HG02884 (cell line): ENCODE measurements around the gene GPALPP1.
A peak's percentile ranks its signal among the peaks of the same experiment; 100 is the strongest.
"Not testable (repeated sequence)": the region's sequence is repeated elsewhere in the genome, so short reads cannot be mapped to it uniquely, and the experiment has no call there.

Experiments used
- ATAC-seq: cut with Tn5 transposase; IDR thresholded peaks from one replicate; pipeline ENCODE4 v1.9.1; 2021; ENCODE audit warnings: mild to moderate bottlenecking, moderate library complexity; ENCODE audit not compliant: unreplicated experiment

Gene GPALPP1

DNA sequence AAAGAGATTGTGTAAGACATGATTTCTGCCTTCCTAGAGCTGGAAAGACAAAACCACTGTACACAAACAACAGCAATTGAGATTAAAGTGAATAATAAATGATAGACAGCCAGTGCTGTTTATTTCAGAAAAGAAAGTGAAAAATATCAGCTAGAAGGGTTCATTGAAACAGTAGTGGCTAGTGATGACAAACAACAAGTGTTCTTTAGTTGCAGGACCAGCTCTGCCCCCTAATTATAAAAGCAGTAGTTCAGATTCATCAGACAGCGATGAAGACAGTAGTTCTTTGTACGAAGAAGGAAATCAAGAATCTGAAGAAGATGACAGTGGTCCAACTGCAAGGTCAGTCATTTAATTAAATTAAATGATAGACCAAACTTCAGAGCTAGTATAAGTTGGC lies 14.8 kb downstream of the GPALPP1 start:
- no peak for ATAC-seq

DNA sequence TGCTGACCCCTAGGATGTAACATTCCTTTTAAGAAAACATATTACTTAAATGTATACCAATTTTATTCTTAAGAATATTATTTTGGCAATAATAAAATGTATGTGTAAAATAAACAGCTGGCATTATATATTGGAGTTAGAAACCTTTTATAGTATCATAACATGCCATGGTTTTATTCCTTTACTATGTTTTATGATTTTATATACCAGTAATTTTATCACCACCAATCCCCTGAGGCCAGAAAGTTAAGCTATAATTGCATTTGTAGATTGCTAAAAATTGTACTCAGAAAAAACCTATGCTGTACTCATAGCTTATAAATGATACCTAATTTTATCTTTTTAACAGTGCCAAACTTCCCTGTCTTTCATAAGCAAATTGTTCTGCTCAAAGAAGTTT lies 17.9 kb downstream of the GPALPP1 start:
- no peak for ATAC-seq

DNA sequence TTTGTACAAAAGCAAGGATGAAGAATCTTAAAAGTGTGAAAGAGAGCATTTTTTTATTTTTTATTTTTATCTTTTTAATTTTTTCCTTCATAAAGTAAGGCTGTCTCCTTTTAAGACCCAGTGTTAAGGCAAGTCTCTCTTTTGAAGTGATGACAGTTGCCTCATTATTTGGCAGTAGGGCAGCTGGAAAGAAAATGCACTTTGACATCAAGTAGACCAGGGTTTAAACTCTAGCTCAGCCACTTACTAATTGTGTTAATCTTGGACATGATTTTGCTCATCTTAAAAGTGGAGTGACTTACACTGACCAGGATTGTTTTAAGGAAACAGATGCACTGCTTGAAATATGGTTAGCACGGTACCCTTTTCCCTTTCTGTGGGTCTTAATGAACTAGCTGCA lies 18.5 kb downstream of the GPALPP1 start:
- ATAC-seq: no peak

DNA sequence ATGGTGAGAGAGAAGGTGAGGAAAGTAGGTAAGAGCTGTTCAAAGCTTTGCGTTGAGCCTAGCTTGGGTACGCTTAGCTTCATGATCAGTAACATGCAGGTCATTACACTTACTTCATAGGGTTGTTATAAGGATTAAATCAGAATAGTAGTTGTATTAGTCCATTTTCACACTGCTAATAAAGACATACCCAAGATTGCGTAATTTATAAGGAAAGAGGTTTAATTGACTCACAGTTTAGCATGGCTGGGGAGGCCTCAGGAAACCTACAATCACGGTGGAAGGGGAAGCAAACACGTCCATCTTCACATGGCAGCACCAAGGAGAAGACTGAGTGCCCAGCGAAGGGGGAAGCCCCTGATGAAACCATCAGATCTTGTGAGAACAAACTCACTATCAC lies 21.9 kb downstream of the GPALPP1 start:
- ATAC-seq: no peak

DNA sequence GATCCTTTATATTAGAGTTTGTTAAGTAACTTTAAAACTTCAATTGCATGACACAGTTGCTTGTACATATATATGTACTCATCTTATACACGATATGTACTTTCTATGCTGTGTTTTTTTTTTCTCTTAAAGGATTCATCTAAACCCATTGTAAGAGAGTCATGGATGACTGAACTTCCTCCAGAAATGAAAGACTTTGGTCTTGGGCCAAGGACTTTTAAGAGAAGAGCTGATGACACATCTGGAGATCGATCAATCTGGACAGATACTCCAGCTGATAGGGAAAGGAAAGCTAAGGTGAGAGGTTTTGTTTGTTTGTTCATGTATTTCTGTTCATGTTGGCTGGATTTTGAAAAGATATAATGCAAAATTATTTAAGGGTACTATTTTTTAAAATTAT lies 26.0 kb downstream of the GPALPP1 start:
- no peak for ATAC-seq

DNA sequence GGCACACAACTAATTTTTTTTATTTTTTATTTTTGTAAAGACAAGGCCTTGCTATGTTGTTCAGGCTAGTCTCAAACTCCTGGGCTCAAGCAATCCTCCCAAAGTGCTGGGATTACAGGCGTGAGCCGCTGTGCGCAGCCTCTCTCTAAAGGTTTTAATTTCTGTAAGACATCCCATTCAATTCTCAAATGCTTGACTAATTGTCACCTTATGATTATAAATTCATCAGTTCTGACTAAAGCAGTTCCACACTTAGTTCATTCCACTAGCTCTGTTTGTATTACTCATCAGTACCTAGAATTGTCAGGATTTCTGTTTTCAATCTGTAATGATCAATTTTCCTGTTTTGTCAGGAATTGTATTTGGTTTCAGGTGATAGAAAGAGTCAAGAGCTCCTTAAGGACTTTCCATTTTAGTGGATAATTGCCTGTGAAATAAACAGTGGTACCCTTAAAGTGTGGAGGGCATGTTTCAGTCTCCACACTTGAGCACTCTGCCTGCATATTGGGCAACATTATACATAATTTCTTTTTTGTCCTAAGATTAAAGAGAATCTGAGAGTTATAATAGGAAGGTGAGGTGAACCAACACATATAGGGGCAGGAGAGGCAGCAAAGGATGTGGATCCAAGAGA lies 27.6 kb downstream of the GPALPP1 start:
- ATAC-seq: no peak

DNA sequence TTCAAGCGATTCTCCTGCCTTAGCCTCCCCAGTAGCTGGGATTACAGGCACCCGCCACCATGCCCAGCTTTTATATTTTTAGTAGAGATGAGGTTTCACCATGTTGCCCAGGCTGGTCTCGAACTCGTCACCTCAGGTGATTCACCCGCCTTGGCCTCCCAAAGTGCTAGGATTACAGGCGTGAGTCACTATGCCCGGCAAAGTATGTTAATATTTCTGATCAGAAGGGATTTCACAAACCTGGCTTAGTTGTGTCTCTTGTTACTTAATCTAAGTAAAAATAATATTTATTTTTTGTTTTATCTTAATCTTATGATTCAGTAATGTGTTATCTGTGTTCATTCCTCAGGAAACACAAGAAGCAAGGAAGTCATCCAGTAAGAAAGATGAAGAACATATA lies 30.6 kb downstream of the GPALPP1 start:
- ATAC-seq: not testable (repeated sequence)

DNA sequence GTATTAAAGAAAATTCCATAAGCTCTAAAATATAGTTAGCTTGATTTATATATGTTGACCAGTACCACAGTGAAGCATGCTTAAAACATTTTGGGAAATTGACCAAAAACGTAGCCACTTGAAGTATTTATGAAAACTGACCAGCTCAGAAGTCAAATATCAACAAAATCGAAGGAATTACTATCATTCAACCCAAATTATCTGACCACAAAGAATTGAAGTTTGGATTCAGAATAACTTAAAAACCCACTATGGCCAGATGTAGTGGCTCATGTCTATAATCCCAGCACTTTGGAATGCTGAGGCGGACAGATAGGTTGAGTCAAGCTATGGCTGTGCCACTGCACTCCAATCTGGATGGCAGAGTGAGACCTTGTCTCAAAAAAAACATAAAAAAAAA lies 31.9 kb downstream of the GPALPP1 start:
- no peak for ATAC-seq

DNA sequence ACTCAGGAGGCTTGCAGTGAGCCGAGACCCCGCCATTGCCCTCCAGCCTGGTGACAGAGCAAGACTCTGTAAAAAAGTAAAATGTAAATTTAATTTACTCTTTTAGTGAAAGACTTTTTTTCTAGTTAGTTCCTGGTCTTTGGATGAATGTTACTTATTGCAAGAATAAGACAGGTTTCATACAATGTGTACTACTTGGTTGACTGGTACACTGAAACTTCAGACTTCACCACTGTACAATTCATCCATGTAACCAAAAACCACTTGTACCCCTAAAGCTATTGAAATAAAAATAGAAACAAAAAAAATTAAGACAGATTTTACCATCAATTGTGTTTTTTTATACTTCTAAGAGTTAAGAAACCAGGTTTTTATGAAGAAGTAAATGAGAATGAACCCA lies 35.5 kb downstream of the GPALPP1 start:
- ATAC-seq: no peak

DNA sequence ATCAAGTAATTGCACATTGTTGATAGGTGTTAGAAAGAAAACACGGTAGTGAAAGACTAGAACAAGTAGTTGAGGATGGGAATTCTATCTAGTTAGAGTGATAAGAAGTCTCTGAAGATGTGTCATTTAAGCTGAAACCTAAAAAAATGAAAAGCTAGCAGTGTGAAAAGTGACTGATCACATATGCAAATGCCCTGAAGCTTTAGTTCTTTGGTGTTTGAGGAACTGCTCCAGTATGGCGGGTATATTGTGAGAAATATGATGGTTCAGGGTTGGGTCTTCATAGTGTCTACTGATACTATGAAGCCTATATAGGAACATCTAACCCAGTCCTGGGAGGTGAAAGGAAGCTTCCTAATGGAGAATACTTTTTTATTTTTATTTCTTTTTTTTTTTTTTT lies 45.0 kb downstream of the GPALPP1 start:
- no peak for ATAC-seq

DNA sequence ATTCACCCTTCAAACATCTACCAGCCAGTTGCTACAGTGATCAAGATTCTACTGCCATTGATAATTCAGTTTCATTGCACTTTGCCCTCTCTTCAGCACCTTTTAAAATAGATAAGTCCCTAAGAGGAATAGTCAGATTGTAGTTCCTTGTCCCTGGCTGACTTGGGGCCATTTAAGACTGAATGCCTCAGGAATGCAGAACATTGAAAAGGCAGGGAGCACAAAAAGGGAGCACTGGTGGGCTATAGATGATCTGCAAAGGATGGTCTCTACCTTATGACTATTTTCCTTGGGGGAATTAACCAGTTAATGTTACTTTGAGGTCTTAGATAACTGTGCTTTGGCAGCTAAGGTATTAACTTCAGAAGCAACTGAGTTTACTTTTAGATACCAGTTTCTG lies 46.9 kb downstream of the GPALPP1 start:
- no peak for ATAC-seq

DNA sequence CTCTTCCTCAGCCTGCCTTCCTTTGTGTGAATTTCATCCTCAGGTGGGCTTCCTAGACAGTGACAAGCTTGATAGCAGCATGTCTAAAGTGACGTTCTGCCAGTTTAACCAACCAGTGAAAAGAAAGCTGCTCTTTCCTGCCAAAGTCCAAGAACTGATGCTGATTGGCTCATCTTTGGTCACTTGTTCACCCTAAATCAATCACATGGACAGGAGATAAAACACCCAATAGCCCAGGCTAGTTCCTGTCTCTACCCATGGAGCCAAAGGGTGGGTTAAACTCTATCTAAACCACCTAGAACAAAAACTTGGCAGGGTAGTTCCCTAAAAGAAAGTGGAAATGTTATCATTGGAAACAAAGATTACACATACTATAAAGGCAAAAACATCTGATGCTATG lies 50.8 kb downstream of the GPALPP1 start:
- no peak for ATAC-seq

DNA sequence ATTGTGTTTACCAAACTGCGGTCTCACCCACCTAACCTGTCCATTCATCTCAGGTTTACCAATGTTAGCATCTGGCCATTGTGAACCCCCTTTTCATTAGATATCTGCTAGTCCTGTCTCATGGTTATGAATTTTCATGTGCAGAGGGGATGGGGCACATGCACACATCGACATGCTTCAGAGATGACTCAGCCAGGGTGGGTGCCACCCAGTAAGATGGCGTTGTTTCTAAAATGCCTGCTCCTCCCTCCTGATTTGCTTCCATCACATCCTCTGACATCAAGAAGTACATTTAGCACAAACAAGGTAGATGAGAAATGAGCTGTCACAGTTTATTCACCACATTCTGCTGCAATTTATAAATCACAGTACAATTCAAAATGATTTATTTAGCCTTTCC lies 51.3 kb downstream of the GPALPP1 start:
- ATAC-seq: no peak

DNA sequence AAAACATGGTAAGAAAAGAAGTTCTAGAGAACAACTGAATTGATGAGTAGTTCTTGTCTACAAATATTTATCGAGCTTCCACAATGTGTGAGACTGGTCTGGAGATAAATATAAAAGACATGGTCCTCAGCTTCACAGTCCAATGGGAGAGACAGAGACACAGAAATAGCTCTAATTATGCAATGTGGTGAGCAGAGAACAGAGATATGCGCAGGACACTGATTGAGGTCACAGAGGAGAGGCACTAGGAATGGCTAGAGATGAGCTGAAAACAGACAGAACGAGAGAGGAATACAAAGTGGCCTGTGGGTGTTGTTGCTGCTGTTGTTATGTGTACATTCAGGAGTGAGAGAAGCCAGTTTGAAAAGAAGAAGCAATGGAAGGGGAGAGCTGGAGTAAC lies 53.2 kb downstream of the GPALPP1 start:
- ATAC-seq: no peak

DNA sequence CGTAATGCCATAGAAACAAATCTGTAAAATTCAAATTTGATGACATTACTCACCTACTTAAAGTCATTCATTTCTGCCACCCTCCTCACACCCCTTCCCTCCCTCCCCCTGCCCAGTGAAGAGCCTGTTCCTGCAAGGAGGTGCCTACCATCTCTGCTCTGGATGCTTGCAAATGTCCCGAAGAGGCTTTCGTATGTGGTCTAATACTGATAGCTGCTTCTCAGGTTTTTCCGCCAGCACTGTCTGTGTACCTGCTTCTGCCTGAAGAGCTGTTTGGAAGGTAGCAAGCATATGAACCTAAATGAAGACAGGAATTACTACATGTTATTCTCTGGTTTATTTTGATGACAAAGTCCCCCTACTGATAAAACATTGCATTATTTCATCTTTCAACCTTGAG lies 57.1 kb downstream of the GPALPP1 start:
- no peak for ATAC-seq

DNA sequence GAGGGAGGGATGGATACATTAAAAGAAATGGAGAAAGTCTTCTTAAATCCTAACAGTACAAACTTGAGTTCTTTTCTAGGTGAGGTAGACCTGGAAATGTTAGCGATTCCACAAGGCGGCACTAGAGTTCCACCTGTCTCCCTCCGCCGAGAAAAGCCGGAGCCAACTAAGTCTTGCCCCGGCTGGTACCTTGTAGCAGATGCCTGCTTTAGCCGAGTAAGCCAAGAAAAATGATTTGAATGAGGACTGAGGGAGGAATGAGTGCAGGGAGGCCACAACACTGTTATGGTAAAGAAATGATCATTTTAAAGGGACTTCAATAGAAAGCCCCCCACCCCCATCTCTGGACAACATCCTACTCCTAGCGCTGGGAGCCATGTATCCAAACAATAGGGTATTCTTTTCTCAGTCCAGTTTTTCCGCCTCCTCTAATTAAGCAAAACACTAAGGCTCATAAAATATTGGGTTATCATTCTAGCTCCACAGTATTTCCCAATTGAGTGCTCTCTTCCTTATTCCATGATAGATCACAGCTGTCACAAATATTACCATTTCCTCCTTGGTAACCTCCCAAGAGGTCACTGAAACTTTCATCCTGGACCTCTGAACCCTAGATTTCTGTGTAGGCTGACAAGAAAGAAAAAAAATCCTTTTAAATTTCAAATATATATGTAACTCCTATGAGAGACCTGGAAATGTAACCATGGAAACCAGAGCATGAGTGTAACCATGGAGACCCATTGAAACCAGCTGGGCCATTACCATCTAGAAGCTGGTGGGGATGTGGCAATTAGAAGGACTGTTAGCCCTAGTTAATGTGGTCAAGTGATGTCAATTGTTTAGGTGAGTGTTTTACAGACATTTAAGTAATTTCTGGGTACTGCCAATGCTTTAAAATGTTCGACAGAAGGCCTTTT lies 58.3 kb downstream of the GPALPP1 start:
- peak; percentile 66 for ATAC-seq

DNA sequence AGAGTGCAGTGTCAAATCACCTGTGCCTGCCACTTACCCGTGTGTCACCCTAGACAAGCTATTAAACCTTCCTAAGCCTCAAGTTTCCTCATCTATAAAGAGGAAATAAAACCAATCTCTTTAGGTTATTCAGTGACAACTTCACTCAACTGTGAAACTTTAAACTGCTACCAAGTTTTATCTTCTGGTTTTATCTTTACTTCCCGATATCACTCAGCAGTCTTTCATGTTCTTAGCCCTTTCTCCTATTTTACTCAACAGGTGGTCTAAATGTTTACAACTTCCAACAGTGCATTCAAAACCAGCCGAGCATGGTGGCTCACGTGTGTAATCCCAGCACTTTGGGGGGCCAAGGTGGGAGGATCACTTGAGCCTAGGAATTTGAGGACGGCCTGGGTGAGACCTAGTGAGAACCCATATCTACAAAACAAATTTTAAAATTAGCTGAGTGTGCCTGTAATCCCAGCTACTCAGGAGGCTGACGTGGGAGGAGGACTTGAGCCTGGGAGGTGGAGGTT lies 59.6 kb downstream of the GPALPP1 start:
- ATAC-seq: no peak

DNA sequence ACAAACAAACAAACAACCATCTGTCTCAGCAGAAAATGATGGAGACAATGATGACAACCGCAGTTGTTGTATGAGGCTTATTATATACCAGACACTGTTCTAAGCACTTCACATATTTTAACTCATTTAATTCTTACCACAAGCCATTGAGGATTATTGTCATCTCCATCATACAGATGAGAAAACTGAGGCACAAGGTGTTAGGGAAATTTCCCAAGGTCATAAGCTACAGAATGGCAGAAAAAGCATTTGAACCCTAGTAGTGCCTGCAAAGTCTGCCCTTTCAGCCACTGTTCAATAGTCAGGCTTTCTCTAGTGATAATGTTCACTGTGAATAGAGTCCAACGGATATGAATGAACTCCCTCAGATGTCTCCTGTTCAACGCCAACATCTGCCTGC lies 60.1 kb downstream of the GPALPP1 start:
- ATAC-seq: no peak

DNA sequence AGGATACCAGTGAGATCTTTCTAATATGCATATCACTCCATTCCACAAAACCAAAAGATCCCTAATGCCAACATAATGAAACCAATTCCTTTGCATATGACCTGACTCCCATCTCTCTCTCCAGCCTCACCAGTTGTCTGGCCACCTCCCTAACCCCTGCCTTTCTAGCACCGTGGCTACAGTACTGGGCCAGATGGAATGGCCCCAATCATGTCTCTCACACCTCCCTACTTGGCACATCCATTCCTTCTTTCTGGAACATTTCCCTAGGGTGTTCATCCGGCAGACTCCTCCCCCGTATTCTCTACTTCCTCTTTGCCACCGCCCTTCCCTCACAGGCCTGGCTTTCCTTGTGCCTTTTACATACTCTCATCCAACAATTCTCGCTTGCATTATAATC lies 62.0 kb downstream of the GPALPP1 start:
- ATAC-seq: no peak

DNA sequence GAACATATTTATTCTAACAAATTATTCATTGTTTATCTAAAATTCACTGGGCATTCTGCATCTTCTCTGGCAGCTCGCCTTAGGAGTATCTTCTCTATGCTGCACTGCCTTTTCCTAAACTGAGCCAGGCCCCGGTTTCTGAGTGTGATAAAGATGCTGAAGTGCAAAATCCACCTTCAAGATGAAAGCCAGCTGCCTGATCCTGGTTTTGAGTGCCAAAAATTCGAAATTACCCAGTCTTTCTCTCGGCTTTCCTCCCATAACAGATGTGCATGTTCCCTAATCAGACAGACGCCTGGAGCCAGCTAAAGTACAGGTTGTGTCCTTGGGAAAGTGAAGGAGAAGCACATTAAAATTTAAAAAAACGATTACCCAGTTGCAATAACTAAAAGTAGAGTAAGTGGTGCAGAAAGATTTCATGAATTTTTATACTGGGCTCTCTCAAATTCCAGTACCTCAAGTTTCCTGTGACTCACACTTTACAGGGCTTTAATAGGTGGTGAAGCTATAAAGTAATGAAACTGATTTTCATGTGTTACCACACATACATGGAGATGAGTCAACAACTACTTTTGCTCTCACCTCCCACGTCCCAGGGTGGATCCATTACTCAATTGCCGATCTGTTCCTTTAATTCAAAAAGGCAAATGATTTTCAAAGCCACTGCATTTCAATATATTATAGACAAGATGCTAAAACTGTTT lies 66.0 kb downstream of the GPALPP1 start:
- peak; percentile 80 for ATAC-seq

DNA sequence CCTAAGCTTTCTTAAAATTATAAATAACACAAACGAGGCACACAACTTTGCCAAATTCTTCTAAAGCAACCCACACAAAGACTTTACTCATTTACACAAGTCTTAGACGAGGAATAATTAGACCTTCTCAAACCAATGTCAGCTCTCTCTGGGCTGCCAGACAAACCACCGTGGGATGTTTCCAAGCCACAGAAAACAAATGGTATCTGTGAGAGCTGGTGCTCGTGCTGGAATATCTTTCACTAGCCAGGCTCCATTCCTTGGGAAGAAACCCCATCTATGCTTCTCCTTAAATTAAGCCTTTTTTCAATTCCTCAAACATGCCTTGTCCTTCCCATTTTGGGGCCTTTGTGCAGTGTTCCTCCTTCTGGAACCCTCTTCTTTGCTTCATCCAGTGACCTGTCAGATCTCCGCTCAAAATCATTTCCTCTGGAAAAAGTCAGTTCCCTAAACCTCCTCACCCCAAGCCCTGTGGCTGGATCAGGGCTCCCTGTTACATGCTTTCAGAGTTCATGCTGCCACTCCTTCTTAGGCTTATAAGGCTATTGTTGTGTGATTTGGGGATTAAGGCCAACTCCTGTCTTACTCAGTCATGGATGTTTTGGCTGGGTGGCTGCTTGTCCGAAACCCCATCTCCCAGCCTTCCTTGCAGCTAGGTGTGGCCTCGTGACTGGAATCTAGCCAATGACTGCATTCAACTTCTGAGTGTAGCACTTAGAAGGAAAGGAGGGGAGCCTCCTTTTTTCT lies 66.7 kb downstream of the GPALPP1 start:
- ATAC-seq: no peak
